ENCODE data around the gene TMX3.

TMX3 gene, protein sequence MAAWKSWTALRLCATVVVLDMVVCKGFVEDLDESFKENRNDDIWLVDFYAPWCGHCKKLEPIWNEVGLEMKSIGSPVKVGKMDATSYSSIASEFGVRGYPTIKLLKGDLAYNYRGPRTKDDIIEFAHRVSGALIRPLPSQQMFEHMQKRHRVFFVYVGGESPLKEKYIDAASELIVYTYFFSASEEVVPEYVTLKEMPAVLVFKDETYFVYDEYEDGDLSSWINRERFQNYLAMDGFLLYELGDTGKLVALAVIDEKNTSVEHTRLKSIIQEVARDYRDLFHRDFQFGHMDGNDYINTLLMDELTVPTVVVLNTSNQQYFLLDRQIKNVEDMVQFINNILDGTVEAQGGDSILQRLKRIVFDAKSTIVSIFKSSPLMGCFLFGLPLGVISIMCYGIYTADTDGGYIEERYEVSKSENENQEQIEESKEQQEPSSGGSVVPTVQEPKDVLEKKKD

GRCh38 chr18:68714712-68715496 is at the start of gene TMX3:
TMX3 (minus strand) TSS chr18:68715108; CDS start chr18:68714981, 127 bp downstream.
- Mint-ChIP-seq H3K27ac (peak within 1 kb of the TSS; percentile 85), H3K9me3 (no peaks in the 10 kb centered on the region), H3K4me3 (peak within 1 kb of the TSS; percentile 93), H3K4me1 (ENCODE audit: low read depth) (peaks cover 20% of the 10 kb centered on the region), H3K27me3 (no peaks in the 10 kb centered on the region), H3K36me3 (ENCODE audit: low read depth) (peaks cover 43% of the 10 kb centered on the region)
- intact Hi-C loops (cut with micrococcal nuclease) = loop anchor here (10.0 kb wide), 1 partner anchor 1490 kb away; the partner anchor contains the start of gene RTTN

DNA sequence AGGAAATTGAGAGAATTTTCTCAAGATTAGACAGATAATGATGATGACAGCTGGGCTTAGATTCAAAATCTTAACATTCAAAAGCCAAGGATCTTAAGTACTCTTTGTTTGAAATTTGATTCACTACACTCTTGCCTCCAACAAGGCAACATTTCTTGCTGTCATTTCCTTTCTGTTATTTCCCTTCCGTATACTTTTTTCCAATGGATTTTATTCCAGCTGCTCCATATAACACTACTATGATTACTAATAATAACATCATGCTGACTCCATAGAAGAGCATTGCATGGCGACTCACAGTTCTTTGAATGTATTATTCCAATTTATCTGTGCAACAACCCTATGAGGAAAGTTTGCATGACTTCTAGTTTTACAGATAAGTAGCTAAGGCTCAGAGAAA is 49.1 kb upstream of the TMX3 start:
- Mint-ChIP-seq H3K4me3 (no peak overlapping the region), H3K36me3 (ENCODE audit: low read depth) (no peaks in the 10 kb centered on the region), H3K27me3 (no peaks in the 10 kb centered on the region), H3K9me3 (peaks cover 7% of the 10 kb centered on the region), H3K4me1 (ENCODE audit: low read depth) (peaks cover 7% of the 10 kb centered on the region), H3K27ac (no peak overlapping the region)
- intact Hi-C loops (cut with micrococcal nuclease) = no loop called here

DNA sequence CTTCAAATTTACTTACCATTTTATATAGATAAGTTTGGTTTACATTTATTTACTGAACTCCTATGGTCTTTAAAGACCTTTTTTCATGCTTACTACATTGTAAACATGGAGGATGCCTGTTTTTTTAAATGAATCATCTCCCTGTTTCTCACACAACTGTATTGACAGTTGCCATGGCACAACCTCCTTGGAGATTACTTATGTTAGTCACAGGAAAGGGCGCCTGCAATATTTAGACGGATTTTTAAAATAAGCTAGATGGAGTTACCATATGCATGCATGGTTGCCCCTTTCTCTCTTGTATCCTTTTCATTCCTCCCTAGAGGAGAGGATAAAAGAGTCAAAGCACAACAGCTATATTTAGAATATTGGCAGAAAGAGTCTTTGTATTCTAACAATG is 48.2 kb upstream of the TMX3 start:
- peaks cover 12% of the 10 kb centered on the region for H3K9me3 Mint-ChIP-seq
- peaks cover 7% of the 10 kb centered on the region for H3K4me1 Mint-ChIP-seq (ENCODE audit: low read depth)
- H3K27ac Mint-ChIP-seq = no peak overlapping the region
- no peaks in the 10 kb centered on the region for H3K36me3 Mint-ChIP-seq (ENCODE audit: low read depth)
- no peaks in the 10 kb centered on the region for H3K27me3 Mint-ChIP-seq
- intact Hi-C loops (cut with micrococcal nuclease) = no loop called here
- H3K4me3 Mint-ChIP-seq = no peak overlapping the region

DNA sequence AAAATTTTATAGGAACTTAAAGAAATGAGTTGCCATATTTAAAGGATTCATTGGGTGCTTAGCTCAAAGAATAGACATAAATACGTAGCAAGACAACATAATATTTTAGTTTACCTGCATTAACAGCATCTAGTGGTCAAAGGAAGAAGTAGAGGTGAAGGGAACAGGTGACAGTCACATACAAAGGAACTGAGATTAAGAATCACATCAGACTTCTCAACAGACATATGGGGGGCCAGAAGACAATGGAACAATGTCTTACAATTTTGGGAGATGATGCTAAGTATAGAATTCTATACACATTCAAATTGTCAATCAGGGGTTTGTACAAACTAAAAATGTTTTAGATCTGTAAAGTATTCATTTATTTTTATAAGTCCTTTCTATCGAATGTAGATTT is 44.4 kb upstream of the TMX3 start:
- Mint-ChIP-seq H3K9me3 (peaks cover 17% of the 10 kb centered on the region), H3K4me1 (ENCODE audit: low read depth) (no peaks in the 10 kb centered on the region), H3K27ac (no peak overlapping the region), H3K4me3 (no peak overlapping the region), H3K36me3 (ENCODE audit: low read depth) (no peaks in the 10 kb centered on the region), H3K27me3 (no peaks in the 10 kb centered on the region)
- intact Hi-C loops (cut with micrococcal nuclease) = no loop called here

GRCh38 chr18:68757126-68757525 is 42.2 kb upstream of the TMX3 start:
- intact Hi-C loops (cut with micrococcal nuclease) = no loop called here
- Mint-ChIP-seq H3K9me3 (peaks cover 21% of the 10 kb centered on the region), H3K4me3 (no peak overlapping the region), H3K27ac (no peak overlapping the region), H3K4me1 (ENCODE audit: low read depth) (no peaks in the 10 kb centered on the region), H3K36me3 (ENCODE audit: low read depth) (no peaks in the 10 kb centered on the region), H3K27me3 (no peaks in the 10 kb centered on the region)

- H3K36me3 Mint-ChIP-seq (ENCODE audit: low read depth) = no peaks in the 10 kb centered on the region
- no peak overlapping the region for H3K4me3 Mint-ChIP-seq
- intact Hi-C loops (cut with micrococcal nuclease) = no loop called here
- H3K4me1 Mint-ChIP-seq (ENCODE audit: low read depth) = peaks cover 5% of the 10 kb centered on the region
- H3K9me3 Mint-ChIP-seq = no peaks in the 10 kb centered on the region
- no peak overlapping the region for H3K27ac Mint-ChIP-seq
- H3K27me3 Mint-ChIP-seq = no peaks in the 10 kb centered on the region
Measured at GRCh38 chr18:68742206-68742605, 27.3 kb upstream of the TMX3 start.

DNA sequence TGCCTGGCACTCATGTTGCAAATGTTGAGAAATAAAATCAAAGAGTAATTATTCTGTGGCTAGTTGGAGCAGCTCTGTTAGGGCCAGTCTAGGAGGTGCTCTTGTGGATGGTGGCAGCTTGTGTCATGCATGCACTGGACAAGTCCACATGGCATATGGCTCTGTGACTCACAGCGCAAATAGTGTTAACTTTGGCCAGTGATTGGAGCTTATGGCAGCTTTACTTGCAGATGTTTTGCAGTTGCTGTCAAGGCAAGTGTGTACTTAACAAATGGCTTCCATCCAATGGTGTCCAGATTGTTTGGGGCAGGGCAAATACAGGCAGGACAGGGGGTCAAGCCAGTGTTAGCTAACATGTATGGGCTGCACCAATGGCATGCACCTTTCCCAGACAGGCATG is 26.1 kb upstream of the TMX3 start:
- H3K4me1 Mint-ChIP-seq (ENCODE audit: low read depth) = peaks cover 5% of the 10 kb centered on the region
- H3K27me3 Mint-ChIP-seq = no peaks in the 10 kb centered on the region
- H3K27ac Mint-ChIP-seq = no peak overlapping the region
- no peaks in the 10 kb centered on the region for H3K36me3 Mint-ChIP-seq (ENCODE audit: low read depth)
- H3K4me3 Mint-ChIP-seq = no peak overlapping the region
- intact Hi-C loops (cut with micrococcal nuclease) = no loop called here
- no peaks in the 10 kb centered on the region for H3K9me3 Mint-ChIP-seq

- Mint-ChIP-seq H3K27ac (no peak overlapping the region), H3K4me3 (no peak overlapping the region), H3K4me1 (ENCODE audit: low read depth) (peaks cover 9% of the 10 kb centered on the region), H3K9me3 (no peaks in the 10 kb centered on the region), H3K36me3 (ENCODE audit: low read depth) (no peaks in the 10 kb centered on the region), H3K27me3 (no peaks in the 10 kb centered on the region)
- intact Hi-C loops (cut with micrococcal nuclease) = loop anchor here (5.0 kb wide), 1 partner anchor 77 kb away; no protein-coding TSS in a partner anchor
Measured at GRCh38 chr18:68739462-68739861, 24.6 kb upstream of the TMX3 start.

GRCh38 chr18:68738564-68738963 is 23.7 kb upstream of the TMX3 start:
- no peak overlapping the region for H3K27ac Mint-ChIP-seq
- no peaks in the 10 kb centered on the region for H3K9me3 Mint-ChIP-seq
- H3K4me3 Mint-ChIP-seq = no peak overlapping the region
- H3K4me1 Mint-ChIP-seq (ENCODE audit: low read depth) = peaks cover 9% of the 10 kb centered on the region
- no peaks in the 10 kb centered on the region for H3K36me3 Mint-ChIP-seq (ENCODE audit: low read depth)
- intact Hi-C loops (cut with micrococcal nuclease) = loop anchor here (5.0 kb wide), 1 partner anchor 76 kb away; no protein-coding TSS in a partner anchor
- H3K27me3 Mint-ChIP-seq = no peaks in the 10 kb centered on the region

GRCh38 chr18:68735483-68736343 is 20.8 kb upstream of the TMX3 start:
- H3K36me3 Mint-ChIP-seq (ENCODE audit: low read depth) = no peaks in the 10 kb centered on the region
- intact Hi-C loops (cut with micrococcal nuclease) = loop anchor here (2.0 to 5.0 kb wide), 2 partner anchors 73 to 1519 kb away; no protein-coding TSS in a partner anchor
- no peaks in the 10 kb centered on the region for H3K9me3 Mint-ChIP-seq
- H3K4me3 Mint-ChIP-seq = no peak overlapping the region
- no peak overlapping the region for H3K27ac Mint-ChIP-seq
- H3K4me1 Mint-ChIP-seq (ENCODE audit: low read depth) = peaks cover 9% of the 10 kb centered on the region
- no peaks in the 10 kb centered on the region for H3K27me3 Mint-ChIP-seq

GRCh38 chr18:68734308-68734707 is 19.4 kb upstream of the TMX3 start:
- intact Hi-C loops (cut with micrococcal nuclease) = loop anchor here (2.0 kb wide), 1 partner anchor 1518 kb away; no protein-coding TSS in a partner anchor
- H3K27ac Mint-ChIP-seq = no peak overlapping the region
- no peak overlapping the region for H3K4me3 Mint-ChIP-seq
- no peaks in the 10 kb centered on the region for H3K36me3 Mint-ChIP-seq (ENCODE audit: low read depth)
- peaks cover 9% of the 10 kb centered on the region for H3K4me1 Mint-ChIP-seq (ENCODE audit: low read depth)
- no peaks in the 10 kb centered on the region for H3K27me3 Mint-ChIP-seq
- H3K9me3 Mint-ChIP-seq = no peaks in the 10 kb centered on the region

DNA sequence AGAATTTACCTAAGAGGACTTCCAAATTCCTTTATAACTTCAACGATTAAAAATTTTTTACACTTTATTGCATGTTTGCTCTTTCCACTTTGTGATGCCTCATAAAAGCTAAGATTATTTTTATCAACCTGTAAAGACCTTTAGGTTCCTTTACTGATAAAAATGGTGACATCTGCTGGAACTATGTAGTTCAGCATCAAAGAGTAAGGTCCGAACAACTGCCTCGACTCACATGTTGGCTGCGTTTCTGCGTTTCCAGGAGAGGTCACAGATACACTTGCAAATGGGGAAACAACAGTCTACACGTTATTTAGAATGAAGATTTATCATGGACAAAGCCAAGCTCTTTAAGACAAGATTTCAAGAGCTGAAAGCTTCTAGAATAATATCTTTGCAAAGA is 18.8 kb upstream of the TMX3 start:
- Mint-ChIP-seq H3K4me3 (no peak overlapping the region), H3K27me3 (no peaks in the 10 kb centered on the region), H3K9me3 (no peaks in the 10 kb centered on the region), H3K4me1 (ENCODE audit: low read depth) (peaks cover 8% of the 10 kb centered on the region), H3K27ac (no peak overlapping the region), H3K36me3 (ENCODE audit: low read depth) (no peaks in the 10 kb centered on the region)
- intact Hi-C loops (cut with micrococcal nuclease) = loop anchor here (2.0 kb wide), 1 partner anchor 1517 kb away; no protein-coding TSS in a partner anchor

DNA sequence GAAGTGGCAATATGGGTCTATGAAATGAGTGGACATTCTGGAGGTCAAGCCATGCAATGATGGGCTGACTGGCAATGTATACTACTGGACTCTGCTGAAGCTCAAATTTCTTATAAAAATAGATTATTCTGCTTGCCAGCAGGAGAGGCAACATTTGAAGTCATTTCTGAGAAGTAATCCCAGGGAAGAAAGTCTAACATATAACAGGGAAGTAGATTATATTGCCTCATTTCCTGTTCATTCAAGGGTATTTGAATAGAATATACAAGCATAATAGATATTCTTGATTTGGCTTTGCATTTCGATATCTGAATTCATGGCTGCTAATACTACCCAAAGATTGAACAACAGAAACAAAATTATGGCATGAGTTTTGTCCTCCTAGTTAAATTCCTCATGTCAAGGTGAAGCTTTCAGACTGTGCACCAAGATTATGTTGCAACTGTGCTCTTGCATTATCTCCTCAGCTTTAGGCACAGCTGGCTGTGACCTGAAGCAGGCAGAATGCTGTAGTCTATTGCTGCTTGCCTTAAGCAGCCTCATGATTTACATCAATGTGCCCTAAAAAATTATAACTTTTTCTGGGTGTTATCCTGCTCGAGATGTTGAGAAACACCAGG is 13.3 kb upstream of the TMX3 start:
- Mint-ChIP-seq H3K4me3 (no peak overlapping the region), H3K27ac (no peak overlapping the region), H3K9me3 (peaks cover 14% of the 10 kb centered on the region), H3K4me1 (ENCODE audit: low read depth) (peaks cover 23% of the 10 kb centered on the region), H3K36me3 (ENCODE audit: low read depth) (peaks cover 13% of the 10 kb centered on the region), H3K27me3 (no peaks in the 10 kb centered on the region)
- intact Hi-C loops (cut with micrococcal nuclease) = loop anchor here (10.0 kb wide), 1 partner anchor 1213 kb away; the partner anchor contains the start of gene DSEL
